LNCAP (cell line): ENCODE data around the gene NFIX.

ENCODE experiments used
- CTCF ChIP-seq: fragments of 450-650 bp; IDR thresholded peaks from 2 replicates; pipeline ENCODE4 v1.5.1; 2017; ENCODE audit warnings: mild to moderate bottlenecking

NFIX gene

DNA sequence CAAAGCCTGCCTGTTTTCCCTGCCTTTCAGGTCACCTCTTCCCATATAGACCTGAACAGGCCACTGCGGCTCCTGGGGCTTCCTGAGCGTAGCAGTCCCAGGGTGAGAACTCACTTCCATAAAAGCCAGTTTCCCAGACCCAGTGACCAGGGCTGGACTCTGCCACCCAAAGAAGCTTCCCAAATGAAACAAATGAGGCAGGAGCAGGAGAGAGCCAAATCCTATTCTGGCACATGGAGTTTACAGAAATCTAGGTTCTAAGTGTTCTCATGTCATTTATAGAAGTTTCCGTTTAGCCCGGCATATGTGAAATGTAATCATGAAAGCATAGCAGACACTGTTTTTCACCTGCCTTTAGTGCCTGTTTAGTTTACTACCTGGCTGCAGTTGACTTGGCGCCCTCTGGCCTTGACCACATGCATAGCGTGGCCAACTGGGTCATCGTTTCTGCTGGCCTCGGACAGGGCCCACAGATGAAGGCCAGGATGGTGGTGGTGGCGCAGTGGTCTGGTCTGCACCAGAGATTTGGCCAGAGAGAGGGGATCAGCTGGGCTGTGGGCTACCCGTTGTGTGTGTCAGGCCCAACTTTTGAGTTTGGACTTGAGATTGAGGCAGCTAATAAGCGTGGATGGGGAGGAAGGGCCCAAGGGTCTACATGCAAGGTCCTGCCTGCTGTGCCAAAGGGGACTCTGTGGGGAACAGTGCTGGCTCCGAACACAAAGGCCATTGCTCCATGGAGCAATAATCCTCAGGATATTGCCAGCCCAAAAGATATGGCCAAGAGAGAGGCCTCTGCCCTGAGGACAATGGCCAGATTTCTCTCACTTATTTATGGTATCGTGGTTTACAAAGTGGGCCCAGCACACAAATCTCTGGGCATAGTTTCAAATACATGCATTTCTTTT is 43.3 kb downstream of the NFIX start:
- TF ChIP-seq CTCF, result 0 out of 2 replicates have a peak, but pooled peaks have one; percentile 18

- TF ChIP-seq CTCF, result no peak
These were observed 44.0 kb downstream of the NFIX start for GRCh38 chr19:13039211-13039789.

DNA sequence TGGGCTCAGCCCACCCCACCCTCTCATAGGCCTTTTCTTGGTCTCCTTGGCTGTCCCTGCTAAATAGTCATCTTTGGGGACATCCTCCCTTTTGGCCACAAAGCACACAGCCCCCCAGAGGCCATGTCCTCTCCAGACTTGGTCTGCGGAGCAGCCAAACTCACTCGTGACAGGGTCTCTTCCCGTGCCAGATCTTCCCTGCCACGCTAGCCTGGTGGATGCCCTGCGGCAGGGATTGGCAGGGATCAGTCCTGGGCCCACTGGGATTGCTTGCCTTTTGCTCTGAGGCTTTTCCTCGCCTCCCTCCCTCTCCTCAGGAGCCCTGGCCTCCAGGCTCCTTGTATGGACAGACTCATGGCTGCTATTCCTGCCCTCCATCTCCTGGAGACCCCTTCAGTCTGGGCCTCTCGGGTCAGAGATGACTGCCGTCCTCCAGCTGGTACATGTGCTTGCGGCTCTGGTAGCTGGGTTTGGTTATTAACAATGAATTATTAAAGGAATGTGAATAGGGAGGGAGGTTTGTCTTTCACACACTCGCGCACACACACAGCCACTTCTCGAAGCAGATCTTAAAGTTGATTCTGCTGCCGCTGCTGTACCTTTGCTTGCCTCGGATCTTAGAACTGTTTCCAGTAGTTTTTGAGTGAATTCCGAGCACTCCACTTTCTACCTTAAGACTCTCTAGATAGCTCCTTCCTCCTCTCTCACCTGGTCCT is 45.1 kb downstream of the NFIX start:
- no peak for TF ChIP-seq CTCF

GRCh38 chr19:13040948-13041292 is 45.6 kb downstream of the NFIX start:
- no peak for TF ChIP-seq CTCF

DNA sequence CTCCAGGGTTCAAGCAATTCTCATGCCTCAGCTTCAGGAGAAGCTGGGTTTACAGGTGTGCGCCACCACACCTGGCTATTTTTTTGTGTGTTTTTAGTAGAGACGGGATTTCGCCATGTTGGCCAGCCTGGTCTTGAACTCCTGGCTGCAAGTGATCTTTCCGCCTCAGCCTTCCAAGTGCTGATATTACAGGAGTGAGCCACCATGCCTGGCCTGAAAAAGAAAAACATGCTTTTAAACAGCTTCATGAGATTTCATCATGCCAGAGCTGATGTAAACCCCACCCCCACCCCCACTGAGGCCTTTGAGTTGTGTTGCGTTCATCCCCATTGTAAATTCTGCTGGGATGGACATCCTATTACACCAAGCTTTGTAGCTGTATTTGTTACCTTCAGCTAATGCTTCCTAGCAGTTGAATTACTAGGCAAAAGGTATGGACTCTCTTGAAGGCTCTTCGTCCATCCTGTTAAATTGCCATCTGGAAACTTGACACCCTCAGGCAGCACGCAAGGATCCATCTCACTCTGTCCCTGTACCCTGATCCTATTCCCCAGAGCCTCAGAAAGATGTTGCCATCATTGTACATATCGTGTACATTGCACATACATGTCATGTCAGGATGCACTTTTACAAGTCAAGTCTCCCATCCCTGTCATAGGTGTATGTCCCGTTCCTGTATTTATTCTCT is 47.3 kb downstream of the NFIX start:
- TF ChIP-seq CTCF, result no peak

DNA sequence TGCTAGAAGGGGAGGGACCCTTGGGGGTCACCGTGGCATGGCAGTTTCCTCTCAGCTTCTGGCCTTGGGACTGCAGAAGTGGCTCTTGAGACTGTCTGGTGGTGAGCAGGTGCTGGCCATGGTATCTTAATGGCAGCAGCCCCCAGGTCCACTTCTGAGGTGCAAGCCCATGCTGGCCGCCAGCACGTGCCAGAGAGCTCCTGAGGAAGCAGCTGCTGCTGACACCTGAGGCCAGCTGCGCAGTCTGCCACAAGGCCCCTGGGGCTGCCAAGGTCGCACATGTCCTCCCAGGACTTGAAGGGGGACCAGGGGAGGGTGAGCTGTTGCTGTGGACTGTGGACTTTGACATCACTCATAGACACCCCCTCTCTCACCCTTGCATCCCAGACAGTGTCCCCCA is 48.0 kb downstream of the NFIX start:
- no peak for TF ChIP-seq CTCF

DNA sequence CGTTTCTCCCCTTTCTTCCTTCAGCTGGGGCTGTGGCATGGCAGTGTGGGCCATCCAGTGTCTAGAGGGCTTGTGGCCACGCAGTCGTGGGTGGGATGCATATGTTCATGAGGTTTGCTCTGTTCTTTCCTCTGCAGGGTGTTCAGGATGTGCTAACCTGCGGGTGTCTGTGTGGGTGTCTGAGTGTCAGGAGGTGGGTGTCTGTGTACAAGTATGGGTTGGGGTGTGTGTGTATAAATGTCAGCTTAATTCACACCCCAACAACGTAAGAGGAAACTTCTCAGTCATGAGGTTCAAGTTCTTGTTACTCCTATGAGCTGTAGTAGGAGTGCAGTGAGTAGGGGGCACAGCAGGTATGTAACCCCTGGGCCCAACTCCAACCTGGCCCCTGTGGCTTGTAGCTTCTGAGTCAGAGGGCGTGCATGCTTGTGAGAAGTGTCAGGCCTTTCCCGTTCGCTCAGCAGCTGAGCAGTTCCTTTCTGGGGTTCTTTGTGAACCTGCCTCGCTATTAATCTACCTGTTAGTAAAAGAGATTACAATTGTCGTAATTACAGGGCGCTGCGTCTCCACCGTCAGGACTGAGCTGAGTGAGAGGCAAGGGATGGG is 49.1 kb downstream of the NFIX start:
- no peak for TF ChIP-seq CTCF
